H9 (cell line): Measurements from ENCODE around the gene DSCAM. TPM values are rescaled to one million over a fixed set of nuclear protein-coding genes. Genes with fewer than 3 reads are reported as not detected.

Source experiments
- DNase-seq: peaks from one replicate; pipeline ENCODE4 v3.0.0-alpha.2; 2017
- H2AFZ ChIP-seq: one replicate; pipeline ENCODE4 v1.6.1; 2013; ENCODE audit warnings: mild to moderate bottlenecking, low read length, control low read depth, moderate library complexity
- H2AK5ac ChIP-seq: 2 replicates; pipeline ENCODE4 v1.6.1; 2013; ENCODE audit warnings: low read length, control low read depth, mixed read lengths; ENCODE audit not compliant: insufficient read length
- H2BK120ac ChIP-seq: one replicate; pipeline ENCODE4 v1.6.1; 2013; ENCODE audit warnings: low read depth, mild to moderate bottlenecking, low read length, control low read depth, inconsistent platforms; ENCODE audit not compliant: poor library complexity, severe bottlenecking
- H2BK12ac ChIP-seq: 2 replicates; pipeline ENCODE4 v1.6.1; 2013; ENCODE audit warnings: low read length, control low read depth, mixed read lengths, low read depth; ENCODE audit not compliant: insufficient read length
- H2BK15ac ChIP-seq: 2 replicates; pipeline ENCODE4 v1.6.1; 2013; ENCODE audit warnings: low read depth, low read length, control low read depth
- H2BK20ac ChIP-seq: one replicate; pipeline ENCODE4 v1.6.1; 2013; ENCODE audit warnings: low read depth, mild to moderate bottlenecking, low read length, control low read depth, inconsistent platforms; ENCODE audit not compliant: poor library complexity, severe bottlenecking
- H2BK5ac ChIP-seq: 2 replicates; pipeline ENCODE4 v1.6.1; 2013; ENCODE audit warnings: low read length, control low read depth, mixed read lengths; ENCODE audit not compliant: insufficient read length
- H3K14ac ChIP-seq: 2 replicates; pipeline ENCODE4 v1.6.1; 2013; ENCODE audit warnings: low read length, control low read depth; ENCODE audit not compliant: insufficient read depth
- H3K18ac ChIP-seq: 2 replicates; pipeline ENCODE4 v1.6.1; 2013; ENCODE audit warnings: low read depth, mild to moderate bottlenecking, mixed read lengths, low read length, control low read depth; ENCODE audit not compliant: insufficient read length
- H3K23ac ChIP-seq: 2 replicates; pipeline ENCODE4 v1.6.1; 2013; ENCODE audit warnings: low read length, control low read depth, mixed read lengths, low read depth; ENCODE audit not compliant: insufficient read length
- H3K23me2 ChIP-seq: 2 replicates; pipeline ENCODE4 v1.6.1; 2013; ENCODE audit warnings: low read depth, mild to moderate bottlenecking, mixed read lengths, low read length, control low read depth; ENCODE audit not compliant: insufficient read length, poor library complexity, severe bottlenecking
- H3K27ac ChIP-seq: 2 replicates; pipeline ENCODE4 v1.5.1; 2013; ENCODE audit warnings: low read length, control low read depth, mixed read lengths, low read depth; ENCODE audit not compliant: insufficient read length
- H3K27me3 ChIP-seq: 2 replicates; pipeline ENCODE4 v1.6.1; 2013; ENCODE audit warnings: low read length, control low read depth, inconsistent platforms; ENCODE audit not compliant: insufficient read depth
- H3K4ac ChIP-seq: 2 replicates; pipeline ENCODE4 v1.6.1; 2013; ENCODE audit warnings: low read depth, mild to moderate bottlenecking, control low read depth, inconsistent platforms, low read length, moderate library complexity
- H3K4me1 ChIP-seq: 2 replicates; pipeline ENCODE4 v1.6.1; 2013; ENCODE audit warnings: low read length, control low read depth, inconsistent platforms; ENCODE audit not compliant: insufficient read depth
- H3K4me2 ChIP-seq: 2 replicates; pipeline ENCODE4 v1.6.1; 2013; ENCODE audit warnings: low read length, control low read depth, mixed read lengths; ENCODE audit not compliant: insufficient read length, insufficient read depth
- H3K56ac ChIP-seq: 2 replicates; pipeline ENCODE4 v1.6.1; 2013; ENCODE audit warnings: low read depth, mild to moderate bottlenecking, mixed read lengths, low read length, control low read depth; ENCODE audit not compliant: insufficient read length
- H3K79me1 ChIP-seq: 2 replicates; pipeline ENCODE4 v1.6.1; 2013; ENCODE audit warnings: low read depth, mild to moderate bottlenecking, moderate library complexity, low read length, control low read depth, inconsistent platforms; ENCODE audit not compliant: insufficient read depth, poor library complexity, severe bottlenecking
- H3K79me2 ChIP-seq: 2 replicates; pipeline ENCODE4 v1.6.1; 2013; ENCODE audit warnings: low read length, control low read depth, inconsistent platforms; ENCODE audit not compliant: insufficient read depth
- H3K9ac ChIP-seq: 2 replicates; pipeline ENCODE4 v1.6.1; 2013; ENCODE audit warnings: low read length, control low read depth, mixed read lengths; ENCODE audit not compliant: insufficient read length; ENCODE audit errors: extremely low read depth
- H3K9me3 ChIP-seq: one replicate; pipeline ENCODE4 v1.6.1; 2013; ENCODE audit warnings: low read depth, low read length, inconsistent platforms; ENCODE audit not compliant: control insufficient read depth
- H3T11ph ChIP-seq: one replicate; pipeline ENCODE4 v1.6.1; 2013; ENCODE audit warnings: mild to moderate bottlenecking, low read length, control low read depth, inconsistent platforms
- H4K20me1 ChIP-seq: one replicate; pipeline ENCODE4 v1.6.1; 2013; ENCODE audit not compliant: control insufficient read depth, insufficient read length, insufficient read depth
- H4K5ac ChIP-seq: 2 replicates; pipeline ENCODE4 v1.6.1; 2013; ENCODE audit warnings: low read depth, mild to moderate bottlenecking, mixed read lengths, low read length, control low read depth; ENCODE audit not compliant: insufficient read length
- H4K8ac ChIP-seq: replicated peaks from 2 replicates; pipeline ENCODE4 v1.6.1; 2013; ENCODE audit warnings: low read length, control low read depth, mixed read lengths, low read depth; ENCODE audit not compliant: insufficient read length
- H4K91ac ChIP-seq: 2 replicates; pipeline ENCODE4 v1.6.1; 2013; ENCODE audit warnings: low read depth, mild to moderate bottlenecking, moderate library complexity, mixed read lengths, low read length, control low read depth; ENCODE audit not compliant: insufficient read length
- H3K27ac Mint-ChIP-seq, 3 experiments: 2 replicates in 2 of 3; 3 replicates in 1 of 3; pipeline ENCODE4 v1.8.0; 2020 to 2021; ENCODE audit warnings: mixed read lengths in 3 of 3, mild to moderate bottlenecking in 1 of 3, moderate library complexity in 1 of 3
- H3K27me3 Mint-ChIP-seq: 2 replicates; pipeline ENCODE4 v1.8.0; 2021; ENCODE audit warnings: low read depth, mild to moderate bottlenecking, moderate library complexity, mixed read lengths
- H3K36me3 Mint-ChIP-seq, 3 experiments: 2 replicates in 2 of 3; 3 replicates in 1 of 3; pipeline ENCODE4 v1.8.0; 2020 to 2021; ENCODE audit warnings: low read depth in 3 of 3, mixed read lengths in 3 of 3; ENCODE audit not compliant: insufficient read depth in 1 of 3
- H3K4me1 Mint-ChIP-seq, 2 experiments: 2 replicates each; pipeline ENCODE4 v1.8.0; 2020; ENCODE audit warnings: mixed read lengths in 2 of 2
- H3K4me3 Mint-ChIP-seq, 2 experiments: 2 replicates in 1 of 2; 3 replicates in 1 of 2; pipeline ENCODE4 v1.8.0; 2020 to 2021; ENCODE audit warnings: mild to moderate bottlenecking in 2 of 2, mixed read lengths in 2 of 2, moderate library complexity in 1 of 2
- H3K9me3 Mint-ChIP-seq, 2 experiments: 2 replicates in 1 of 2; 3 replicates in 1 of 2; pipeline ENCODE4 v1.8.0; 2020; ENCODE audit warnings: mild to moderate bottlenecking in 2 of 2, mixed read lengths in 2 of 2, moderate library complexity in 1 of 2
- CTCF ChIP-seq: fragments of 200-600 bp; sonication (generic); conservative IDR thresholded peaks from 3 replicates; pipeline ENCODE4 v1.8.0; 2021; ENCODE audit warnings: antibody characterized with exemption, mild to moderate bottlenecking
- WGBS: extraction: QIAGEN DNeasy Blood & Tissue Kit; methylation state at CpG from one replicate; pipeline ENCODE4 v1.1.7; 2013; ENCODE audit warnings: missing lambda C conversion rate, low lambda C conversion rate, mixed read lengths; ENCODE audit not compliant: insufficient read length; ENCODE audit errors: extremely low coverage; 5-methylcytosine and 5-hydroxymethylcytosine counted together
- total RNA-seq: library from RNA; stranded (reverse); gene quantifications from 2 replicates; pipeline ENCODE4 v1.2.1, GENCODE V29; 2021

DSCAM gene
- total RNA-seq, 1 experiment from 2014 or later: 0.17 TPM

DNA sequence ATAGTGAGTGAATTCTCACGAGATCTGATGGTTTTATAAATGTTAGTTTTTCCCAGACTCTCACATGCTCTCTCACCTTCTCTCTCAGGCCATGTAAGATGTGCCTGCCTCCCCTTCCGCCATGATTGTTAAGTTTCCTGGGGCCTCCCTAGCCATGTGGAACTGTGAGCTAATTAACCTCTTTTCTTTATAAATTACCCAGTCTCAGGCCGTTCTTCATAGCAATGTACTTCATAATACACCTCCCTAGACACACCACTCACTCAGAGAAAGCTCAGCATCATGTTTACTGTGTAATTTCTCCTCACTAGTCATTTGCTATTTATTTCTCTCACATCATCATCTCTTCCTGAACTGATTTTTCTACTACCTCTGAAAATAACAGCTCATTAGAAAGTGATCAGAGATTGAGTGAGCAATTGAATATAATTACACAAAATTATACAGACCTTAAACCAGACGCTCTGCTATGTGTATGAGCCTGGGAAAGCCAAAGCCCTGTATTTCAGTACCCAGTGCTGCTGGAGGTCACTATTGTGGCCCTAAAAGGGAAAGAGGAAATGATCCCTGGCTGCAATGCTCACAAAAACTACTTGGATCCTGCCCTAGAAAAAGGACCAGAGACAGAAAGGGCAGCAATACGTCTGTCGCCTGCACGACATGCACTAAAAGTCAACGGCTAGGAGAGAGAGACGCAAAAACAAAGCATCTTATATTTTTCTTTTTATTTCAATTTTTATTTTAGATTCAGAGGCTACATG is 284.5 kb downstream of the DSCAM start:
- H4K91ac ChIP-seq: no peak overlapping the region
- no peak for TF ChIP-seq CTCF
- no peak overlapping the region for H2BK5ac ChIP-seq
- no peak overlapping the region for H3K4ac ChIP-seq
- no peaks in the 10 kb centered on the region for H3K23me2 ChIP-seq
- no peaks in the 10 kb centered on the region; a peak in 2 of 5 replicates for H3K9me3 Mint-ChIP-seq
- H2AFZ ChIP-seq: no peak overlapping the region
- H3K27me3 ChIP-seq: no peaks in the 10 kb centered on the region
- no peak overlapping the region for H4K5ac ChIP-seq
- no peaks in the 10 kb centered on the region for H3K79me1 ChIP-seq
- no peak overlapping the region for H3K23ac ChIP-seq
- no peak overlapping the region for H2BK12ac ChIP-seq
- H3K79me2 ChIP-seq: 0 out of 2 replicates have a peak, but pooled peaks cover 2% of the 10 kb centered on the region
- no peak overlapping the region for H4K8ac ChIP-seq
- H3K18ac ChIP-seq: no peak overlapping the region
- H3K27me3 Mint-ChIP-seq: no peaks in the 10 kb centered on the region; the same call in 1 of the 2 replicates
- H3K27ac Mint-ChIP-seq: no peak overlapping the region
- H2BK120ac ChIP-seq: no peak overlapping the region
- H3K9me3 ChIP-seq: no peaks in the 10 kb centered on the region
- H4K20me1 ChIP-seq: no peaks in the 10 kb centered on the region
- no peak overlapping the region for H3K56ac ChIP-seq
- H2BK15ac ChIP-seq: no peak overlapping the region
- peak overlapping the region; percentile 46; the same call in 1 of the 2 replicates for H3K14ac ChIP-seq
- no peak overlapping the region for H3T11ph ChIP-seq
- H2AK5ac ChIP-seq: no peak overlapping the region
- H2BK20ac ChIP-seq: no peak overlapping the region
- peaks cover 0 to 2% (median 0%) of the 10 kb centered on the region in 3 experiments; a peak in 1 of 7 replicates for H3K36me3 Mint-ChIP-seq
- H3K4me3 Mint-ChIP-seq: no peak overlapping the region
- no peak for DNase-seq
- H3K27ac ChIP-seq: no peak overlapping the region
- WGBS: no CpG with 5 or more reads among the region's 9 CpGs
- H3K9ac ChIP-seq: no peak overlapping the region
- H3K4me1 ChIP-seq: no peaks in the 10 kb centered on the region
- H3K4me2 ChIP-seq: no peak overlapping the region
- peaks cover 0 to 2% of the 10 kb centered on the region in 2 experiments; a peak in 1 of 4 replicates for H3K4me1 Mint-ChIP-seq
